Uterus (tissue), 4 donors: ENCODE measurements around the gene PRIMA1. TPM values are rescaled to one million over a fixed set of nuclear protein-coding genes. Genes with fewer than 3 reads are reported as not detected.

ENCODE experiments used
- DNase-seq, 2 donors: peaks; one replicate each; pipeline ENCODE4 v3.0.0-alpha.2; 2019 to 2020
- H3K27ac ChIP-seq, 2 donors: fragments of 200-600 bp; sonication (generic); 1 replicate in 1 of 2; 2 replicates in 1 of 2; pipeline ENCODE4 v1.5.1; 2016 to 2018
- H3K27me3 ChIP-seq, 2 donors: fragments of 200-600 bp; sonication (generic); one replicate each; pipeline ENCODE4 v1.5.1; 2018 to 2019; ENCODE audit warnings: control low read depth in 1 of 2
- H3K36me3 ChIP-seq, 2 donors: fragments of 200-600 bp; sonication (generic); one replicate each; pipeline ENCODE4 v1.5.1; 2019; ENCODE audit warnings: control low read depth in 1 of 2
- H3K4me1 ChIP-seq, 2 donors: fragments of 200-600 bp; sonication (generic); one replicate each; pipeline ENCODE4 v1.5.1; 2018 to 2019; ENCODE audit warnings: control low read depth in 1 of 2
- H3K4me3 ChIP-seq, 2 donors: fragments of 200-600 bp; sonication (generic); 1 replicate in 1 of 2; 2 replicates in 1 of 2; pipeline ENCODE4 v1.5.1; 2018 to 2019; ENCODE audit warnings: mild to moderate bottlenecking in 1 of 2
- H3K9me3 ChIP-seq, 2 donors: fragments of 200-600 bp; sonication (generic); one replicate each; pipeline ENCODE4 v1.5.1; 2019; ENCODE audit warnings: control low read depth in 1 of 2
- CTCF ChIP-seq, 4 experiments: fragments of 200-600 bp in 2 of 4; fragments of 450-650 bp in 2 of 4; sonication (generic) in 2 of 4; IDR thresholded peaks; one replicate each; pipeline ENCODE4 v1.5.1; 2016 to 2019; ENCODE audit warnings: antibody characterized with exemption in 4 of 4, mild to moderate bottlenecking in 2 of 4, moderate library complexity in 1 of 4
- POLR2A ChIP-seq, 2 donors: fragments of 450-650 bp; IDR thresholded peaks; one replicate each; pipeline ENCODE4 v1.6.1; 2016; ENCODE audit warnings: antibody characterized with exemption in 2 of 2, mild to moderate bottlenecking in 1 of 2, moderate library complexity in 1 of 2
- intact Hi-C: fragments of 100-400 bp; cut with DNase I; formaldehyde crosslinking; loops from one replicate; pipeline ENCODE4 v1.15.1; 2023; ENCODE audit warnings: low total_unique reads
- total RNA-seq, 4 donors: library from RNA; depleted of rRNA in 3 of 4; stranded (reverse); fragments of >200 nt in 3 of 4; gene quantifications; one replicate each; pipeline versions ENCODE4 v1.1.0 to v1.2.4, GENCODE V29; 2014 to 2023
- donor health status: DM: yes; HTN: yes; CAD: no.

PRIMA1 gene
- total RNA-seq, 4 donors from 2014 or later: 0.48 to 24.5 (median 3.8) TPM

DNA sequence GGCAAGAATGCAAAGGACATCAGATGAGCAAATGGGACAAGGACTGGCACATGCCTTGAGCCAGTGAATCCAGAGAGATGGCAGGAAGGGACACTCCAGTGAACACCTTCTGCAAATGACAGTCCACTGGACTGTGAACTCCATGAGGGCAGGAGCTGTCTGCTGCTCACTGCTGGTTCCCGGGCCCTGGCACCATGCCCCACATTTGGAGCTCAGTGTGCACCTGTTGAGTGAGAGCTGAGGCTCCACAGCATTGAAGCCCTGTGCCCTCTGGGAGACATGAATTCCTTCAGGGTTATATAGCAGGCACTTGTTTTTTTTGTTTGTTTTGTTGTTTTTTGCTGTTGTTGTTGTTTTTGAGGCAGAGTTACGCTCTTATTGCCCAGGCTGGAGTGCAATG lies 13.1 kb downstream of the PRIMA1 start:
- intact Hi-C loops: no loop called here
- Histone ChIP-seq H3K27ac (no peak overlapping the region), H3K27me3 (no peaks in the 10 kb centered on the region), H3K9me3 (no peaks in the 10 kb centered on the region), H3K4me1 (no peaks in the 10 kb centered on the region), H3K36me3 (no peaks in the 10 kb centered on the region), H3K4me3 (no peak overlapping the region)
- DNase-seq: no peak
- no peak for TF ChIP-seq POLR2A (IDR thresholded peaks at IDR 0.05)
- no peak for TF ChIP-seq CTCF (IDR thresholded peaks at IDR 0.05)

DNA sequence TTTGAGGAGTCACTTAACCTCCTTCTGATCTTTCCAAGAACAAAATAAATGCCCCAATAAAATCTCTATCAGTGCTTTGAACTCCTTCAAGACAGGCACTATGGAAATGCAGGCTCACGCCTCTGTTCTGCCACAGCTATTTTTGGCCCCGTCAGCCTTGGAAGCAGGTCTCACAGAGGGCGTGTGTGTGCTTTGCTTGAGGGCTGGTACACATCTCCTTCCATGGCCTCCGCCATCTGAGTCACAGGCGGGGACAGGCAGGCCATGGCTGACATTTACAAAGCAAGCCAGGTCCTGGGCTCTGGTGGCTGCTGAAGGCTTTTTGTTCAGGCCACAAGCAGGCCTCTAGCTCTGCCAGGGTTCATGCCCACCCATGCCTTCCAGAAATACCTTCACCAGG lies 16.0 kb downstream of the PRIMA1 start:
- no peaks in the 10 kb centered on the region for H3K4me1 ChIP-seq

GRCh38 chr14:93765970-93766369 lies 22.3 kb downstream of the PRIMA1 start:
- intact Hi-C loops: no loop called here
- Histone ChIP-seq H3K9me3 (no peaks in the 10 kb centered on the region), H3K4me1 (peaks cover 0 to 15% of the 10 kb centered on the region in 2 donors), H3K36me3 (no peaks in the 10 kb centered on the region), H3K27ac (no peak overlapping the region), H3K4me3 (no peak overlapping the region), H3K27me3 (no peaks in the 10 kb centered on the region)
- DNase-seq: no peak
- no peak for TF ChIP-seq CTCF (IDR thresholded peaks at IDR 0.05)
- no peak for TF ChIP-seq POLR2A (IDR thresholded peaks at IDR 0.05)

More for the DNA sequence above, 16.0 kb downstream of the PRIMA1 start:
- no peak for DNase-seq
- no peak for TF ChIP-seq POLR2A (IDR thresholded peaks at IDR 0.05)
- no peak for TF ChIP-seq CTCF (IDR thresholded peaks at IDR 0.05)
- H3K4me3 ChIP-seq: no peak overlapping the region
- no peaks in the 10 kb centered on the region for H3K36me3 ChIP-seq
- H3K9me3 ChIP-seq: no peaks in the 10 kb centered on the region
- intact Hi-C loops: no loop called here
- no peaks in the 10 kb centered on the region for H3K27me3 ChIP-seq
- no peak overlapping the region for H3K27ac ChIP-seq

DNA sequence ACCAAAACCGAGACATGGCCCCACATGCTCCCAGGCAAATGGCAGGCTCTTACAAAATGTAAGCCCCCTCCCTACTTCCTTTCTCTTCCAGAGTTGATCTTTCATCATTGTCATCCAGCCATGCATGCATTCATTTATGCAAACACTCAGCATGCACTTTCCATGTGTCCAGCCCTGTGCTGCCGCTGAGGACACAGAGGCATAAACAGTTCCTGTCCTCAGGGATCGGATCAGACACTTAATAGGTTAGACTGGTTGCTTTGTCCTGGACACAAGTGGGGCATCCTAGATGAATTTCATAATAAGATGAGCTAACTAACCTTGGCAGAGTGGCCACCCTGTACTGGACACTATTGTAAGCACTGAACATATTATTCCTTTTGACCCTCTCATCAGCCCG lies 23.1 kb downstream of the PRIMA1 start:
- no peak for TF ChIP-seq POLR2A (IDR thresholded peaks at IDR 0.05)
- TF ChIP-seq CTCF (IDR thresholded peaks at IDR 0.05): no peak
- H3K9me3 ChIP-seq: no peaks in the 10 kb centered on the region
- intact Hi-C loops: no loop called here
- no peak overlapping the region for H3K27ac ChIP-seq
- DNase-seq: no peak
- peaks cover 0 to 15% of the 10 kb centered on the region in 2 donors for H3K4me1 ChIP-seq
- no peaks in the 10 kb centered on the region for H3K36me3 ChIP-seq
- H3K4me3 ChIP-seq: no peak overlapping the region
- no peaks in the 10 kb centered on the region for H3K27me3 ChIP-seq

DNA sequence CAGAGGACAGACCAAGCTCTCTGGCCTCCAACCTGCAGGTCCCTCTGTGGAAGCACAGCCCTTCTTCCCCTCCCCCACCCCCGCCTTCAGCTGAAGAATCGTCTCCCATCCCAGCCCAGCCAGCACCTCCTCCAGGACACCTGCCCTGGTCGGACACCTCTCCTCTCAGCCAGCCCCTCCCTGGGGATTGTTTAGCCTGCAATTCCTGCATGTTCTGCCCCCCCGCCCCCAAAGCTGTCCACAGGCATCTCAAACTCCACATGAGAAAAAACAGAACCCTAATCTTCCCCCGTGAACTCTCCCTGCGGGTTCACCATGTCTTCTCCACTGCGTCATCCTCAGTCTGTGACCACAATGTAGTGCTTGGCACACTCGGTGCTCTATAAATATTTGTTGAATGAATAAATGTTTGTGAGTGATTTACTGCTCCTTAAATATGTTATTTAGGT lies 24.1 kb downstream of the PRIMA1 start:
- H3K9me3 ChIP-seq: no peaks in the 10 kb centered on the region
- peak overlapping the region; percentile 48 to 73 for H3K27ac ChIP-seq
- peak; percentile 78 to 85 for DNase-seq
- H3K4me1 ChIP-seq: peaks cover 0 to 15% of the 10 kb centered on the region in 2 donors
- no peak for TF ChIP-seq POLR2A (IDR thresholded peaks at IDR 0.05)
- TF ChIP-seq CTCF (IDR thresholded peaks at IDR 0.05): no peak
- no peaks in the 10 kb centered on the region for H3K36me3 ChIP-seq
- H3K4me3 ChIP-seq: no peak overlapping the region
- no peaks in the 10 kb centered on the region for H3K27me3 ChIP-seq
- intact Hi-C loops: no loop called here
